Progenitor cell of endocrine pancreas (in vitro differentiated cells): ENCODE results near the gene HDAC1. TPM values are rescaled to one million over a fixed set of nuclear protein-coding genes. Genes with fewer than 3 reads are reported as not detected.

Experiments used
- DNase-seq: peaks from one replicate; pipeline ENCODE4 v3.0.0; 2021; ENCODE audit warnings: low spot score; ENCODE audit not compliant: unreplicated experiment
- H3K27ac Mint-ChIP-seq: 2 replicates; pipeline ENCODE4 v1.8.0; 2021; ENCODE audit warnings: mild to moderate bottlenecking, moderate library complexity, mixed read lengths
- H3K27me3 Mint-ChIP-seq: 2 replicates; pipeline ENCODE4 v1.8.0; 2021; ENCODE audit warnings: mixed read lengths
- H3K36me3 Mint-ChIP-seq: 2 replicates; pipeline ENCODE4 v1.8.0; 2022; ENCODE audit warnings: mixed read lengths; ENCODE audit not compliant: insufficient read depth
- H3K4me1 Mint-ChIP-seq: 2 replicates; pipeline ENCODE4 v1.8.0; 2021; ENCODE audit warnings: low read depth, mixed read lengths
- H3K4me3 Mint-ChIP-seq: 2 replicates; pipeline ENCODE4 v1.8.0; 2021; ENCODE audit warnings: low read depth, mild to moderate bottlenecking, moderate library complexity, mixed read lengths
- H3K9me3 Mint-ChIP-seq: 2 replicates; pipeline ENCODE4 v1.8.0; 2021; ENCODE audit warnings: low read depth, mixed read lengths
- total RNA-seq: library from RNA; stranded (reverse); gene quantifications from 2 replicates; pipeline ENCODE4 v1.2.1, GENCODE V29; 2021
- TF ChIP-seq, protein P1 (sequence below): fragments of 200-600 bp; sonication (generic); IDR thresholded peaks from one replicate; pipeline ENCODE4 v1.5.0; 2021; ENCODE audit warnings: antibody characterized with exemption, mild to moderate bottlenecking; ENCODE audit not compliant: unreplicated experiment

The HDAC1 gene
- total RNA-seq, 1 donor from 2014 or later = 197 TPM

GRCh38 chr1:32272557-32273390, 19.1 kb upstream of the HDAC1 start:
- no peaks in the 10 kb centered on the region for H3K9me3 Mint-ChIP-seq
- TF ChIP-seq, protein P1, sequence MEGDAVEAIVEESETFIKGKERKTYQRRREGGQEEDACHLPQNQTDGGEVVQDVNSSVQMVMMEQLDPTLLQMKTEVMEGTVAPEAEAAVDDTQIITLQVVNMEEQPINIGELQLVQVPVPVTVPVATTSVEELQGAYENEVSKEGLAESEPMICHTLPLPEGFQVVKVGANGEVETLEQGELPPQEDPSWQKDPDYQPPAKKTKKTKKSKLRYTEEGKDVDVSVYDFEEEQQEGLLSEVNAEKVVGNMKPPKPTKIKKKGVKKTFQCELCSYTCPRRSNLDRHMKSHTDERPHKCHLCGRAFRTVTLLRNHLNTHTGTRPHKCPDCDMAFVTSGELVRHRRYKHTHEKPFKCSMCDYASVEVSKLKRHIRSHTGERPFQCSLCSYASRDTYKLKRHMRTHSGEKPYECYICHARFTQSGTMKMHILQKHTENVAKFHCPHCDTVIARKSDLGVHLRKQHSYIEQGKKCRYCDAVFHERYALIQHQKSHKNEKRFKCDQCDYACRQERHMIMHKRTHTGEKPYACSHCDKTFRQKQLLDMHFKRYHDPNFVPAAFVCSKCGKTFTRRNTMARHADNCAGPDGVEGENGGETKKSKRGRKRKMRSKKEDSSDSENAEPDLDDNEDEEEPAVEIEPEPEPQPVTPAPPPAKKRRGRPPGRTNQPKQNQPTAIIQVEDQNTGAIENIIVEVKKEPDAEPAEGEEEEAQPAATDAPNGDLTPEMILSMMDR = no peak
- peaks cover 9% of the 10 kb centered on the region for H3K27me3 Mint-ChIP-seq
- no peak for DNase-seq
- peaks cover 9% of the 10 kb centered on the region for H3K4me1 Mint-ChIP-seq
- no peak overlapping the region for H3K27ac Mint-ChIP-seq
- H3K36me3 Mint-ChIP-seq = no peaks in the 10 kb centered on the region
- no peak overlapping the region for H3K4me3 Mint-ChIP-seq

GRCh38 chr1:32273391-32274208, 18.3 kb upstream of the HDAC1 start:
- Mint-ChIP-seq H3K36me3 (no peaks in the 10 kb centered on the region), H3K27me3 (peaks cover 9% of the 10 kb centered on the region), H3K4me1 (peaks cover 9% of the 10 kb centered on the region), H3K4me3 (no peak overlapping the region), H3K9me3 (no peaks in the 10 kb centered on the region), H3K27ac (no peak overlapping the region)
- TF ChIP-seq, protein P1 = no peak
- no peak for DNase-seq

DNA sequence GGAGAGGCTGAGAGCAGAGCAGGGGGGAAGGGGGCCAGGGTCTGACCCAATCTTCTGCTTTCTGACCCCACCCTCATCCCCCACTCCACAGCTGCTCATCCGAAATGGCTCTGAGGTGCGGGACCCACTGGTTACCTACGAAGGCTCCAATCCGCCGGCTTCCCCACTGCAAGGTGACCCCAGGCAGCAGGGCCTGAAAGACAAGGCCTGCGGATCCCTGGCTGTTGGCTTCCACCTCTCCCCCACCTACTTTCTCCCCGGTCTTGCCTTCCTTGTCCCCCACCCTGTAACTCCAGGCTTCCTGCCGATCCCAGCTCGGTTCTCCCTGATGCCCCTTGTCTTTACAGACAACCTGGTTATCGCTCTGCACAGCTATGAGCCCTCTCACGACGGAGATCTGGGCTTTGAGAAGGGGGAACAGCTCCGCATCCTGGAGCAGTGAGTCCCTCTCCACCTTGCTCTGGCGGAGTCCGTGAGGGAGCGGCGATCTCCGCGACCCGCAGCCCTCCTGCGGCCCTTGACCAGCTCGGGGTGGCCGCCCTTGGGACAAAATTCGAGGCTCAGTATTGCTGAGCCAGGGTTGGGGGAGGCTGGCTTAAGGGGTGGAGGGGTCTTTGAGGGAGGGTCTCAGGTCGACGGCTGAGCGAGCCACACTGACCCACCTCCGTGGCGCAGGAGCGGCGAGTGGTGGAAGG, 17.1 kb upstream of the HDAC1 start:
- DNase-seq = no peak
- Mint-ChIP-seq H3K27ac (no peak overlapping the region), H3K9me3 (no peaks in the 10 kb centered on the region), H3K4me1 (peaks cover 9% of the 10 kb centered on the region), H3K4me3 (no peak overlapping the region), H3K27me3 (peaks cover 9% of the 10 kb centered on the region), H3K36me3 (no peaks in the 10 kb centered on the region)
- TF ChIP-seq, protein P1 = no peak

GRCh38 chr1:32275424-32275823, 16.5 kb upstream of the HDAC1 start:
- no peak for DNase-seq
- H3K4me1 Mint-ChIP-seq = peaks cover 9% of the 10 kb centered on the region
- peaks cover 9% of the 10 kb centered on the region for H3K27me3 Mint-ChIP-seq
- H3K9me3 Mint-ChIP-seq = no peaks in the 10 kb centered on the region
- H3K4me3 Mint-ChIP-seq = no peak overlapping the region
- no peaks in the 10 kb centered on the region for H3K36me3 Mint-ChIP-seq
- TF ChIP-seq, protein P1 = no peak
- H3K27ac Mint-ChIP-seq = no peak overlapping the region
